ENCODE measurements around the gene PSMD14. TPM values are rescaled to one million over a fixed set of nuclear protein-coding genes. Genes with fewer than 3 reads are reported as not detected.
A peak's percentile ranks its signal among the peaks of the same experiment; 100 is the strongest.
"Not testable (repeated sequence)": the region's sequence is repeated elsewhere in the genome, so short reads cannot be mapped to it uniquely, and the experiment has no call there.

PSMD14 gene
- total RNA-seq, 6 donors from 2014 or later: 18.9 to 56.2 (median 34.8) TPM

DNA sequence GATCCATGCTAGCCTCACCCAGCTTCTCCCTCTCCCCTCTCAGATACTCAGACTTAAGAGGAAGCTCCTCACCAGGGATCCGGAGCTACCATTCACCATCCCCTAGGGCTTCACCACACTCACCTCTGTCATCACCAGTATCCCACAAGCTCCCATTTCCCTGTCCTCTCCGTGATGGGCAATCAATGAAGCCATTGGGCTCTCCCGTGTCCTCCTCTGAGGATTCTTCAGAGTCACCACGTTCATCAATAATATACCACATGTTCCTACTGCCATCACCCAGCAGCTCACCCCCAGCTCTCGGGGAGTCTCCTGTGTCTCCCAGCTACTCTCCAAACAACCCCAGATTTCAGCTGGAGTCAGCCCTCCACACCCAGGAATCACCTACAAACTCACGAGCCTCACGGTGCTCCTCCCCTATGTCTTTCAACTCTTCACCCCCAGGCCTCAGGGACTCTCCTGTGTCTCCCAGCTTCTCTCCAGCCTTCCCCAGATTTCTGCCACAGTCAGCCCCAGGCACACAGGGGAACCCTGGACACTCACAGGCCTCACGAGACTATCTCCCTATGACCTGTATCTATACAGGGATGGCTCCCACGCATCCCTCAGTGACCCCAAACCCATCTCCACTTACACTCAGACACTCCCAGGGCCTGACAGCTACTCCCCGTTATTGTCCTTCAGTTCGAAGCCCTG is 26.5 kb upstream of the PSMD14 start:
- not testable (repeated sequence) for H3K27ac ChIP-seq; ATAC-seq (ENCODE audit: low FRiP score in 2 of 2); H3K36me3 ChIP-seq; H3K4me3 ChIP-seq; H3K4me1 ChIP-seq; H3K27me3 ChIP-seq; H3K9me3 ChIP-seq
- WGBS, 2 donors: 84% methylated on average over 11 of the region's 11 CpGs
- peak in 1 of 2 donors; percentile 40 for DNase-seq

DNA sequence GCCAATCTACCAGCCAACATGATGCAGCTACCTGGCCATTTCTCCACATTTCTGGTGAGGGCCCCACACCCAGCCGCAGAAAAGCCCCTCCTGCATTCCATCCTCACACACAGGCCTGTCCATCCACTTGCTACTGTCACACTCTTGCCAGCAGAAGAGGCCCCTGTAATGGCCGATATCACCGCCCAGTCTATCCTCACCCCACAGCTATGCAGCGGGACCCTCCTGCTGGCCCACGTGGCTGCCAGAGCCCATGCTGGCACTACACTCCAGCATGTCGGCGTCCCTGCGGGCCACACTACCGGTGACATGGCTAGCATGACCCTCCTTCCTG is 25.9 kb upstream of the PSMD14 start:
- DNase-seq: peak in 1 of 2 donors; percentile 39
- not testable (repeated sequence) for H3K9me3 ChIP-seq; H3K36me3 ChIP-seq; ATAC-seq (ENCODE audit: low FRiP score in 2 of 2); H3K4me3 ChIP-seq; H3K4me1 ChIP-seq; H3K27me3 ChIP-seq; H3K27ac ChIP-seq
- 90 to 94% methylated on average over 9 of the region's 9 CpGs for WGBS, 2 donors

DNA sequence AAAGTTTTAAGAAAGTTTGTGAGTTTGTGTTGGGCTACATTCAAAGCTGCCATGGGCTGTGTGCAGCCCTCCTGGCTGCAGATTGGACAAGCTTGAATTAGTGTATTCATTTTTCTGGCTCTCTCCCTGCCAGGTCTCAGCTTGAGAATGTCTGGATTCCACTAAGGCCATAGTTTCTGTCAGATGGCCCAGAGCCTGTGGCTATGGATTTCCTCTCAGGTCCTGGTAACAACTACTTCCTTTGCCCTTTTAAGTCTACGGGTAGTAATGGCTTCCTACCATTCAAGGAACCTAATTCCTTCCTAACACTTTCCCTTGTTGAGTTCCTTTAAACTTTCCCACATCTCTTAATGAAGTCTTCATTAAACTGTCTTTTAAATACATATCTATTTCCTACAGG is 24.3 kb upstream of the PSMD14 start:
- Histone ChIP-seq H3K36me3 (no peaks in the 10 kb centered on the region), H3K4me1 (no peaks in the 10 kb centered on the region), H3K9me3 (no peaks in the 10 kb centered on the region), H3K27ac (no peak overlapping the region), H3K4me3 (no peak overlapping the region), H3K27me3 (no peaks in the 10 kb centered on the region)
- TF ChIP-seq POLR2AphosphoS5 (IDR thresholded peaks at IDR 0.05): no peak
- TF ChIP-seq, protein P1, sequence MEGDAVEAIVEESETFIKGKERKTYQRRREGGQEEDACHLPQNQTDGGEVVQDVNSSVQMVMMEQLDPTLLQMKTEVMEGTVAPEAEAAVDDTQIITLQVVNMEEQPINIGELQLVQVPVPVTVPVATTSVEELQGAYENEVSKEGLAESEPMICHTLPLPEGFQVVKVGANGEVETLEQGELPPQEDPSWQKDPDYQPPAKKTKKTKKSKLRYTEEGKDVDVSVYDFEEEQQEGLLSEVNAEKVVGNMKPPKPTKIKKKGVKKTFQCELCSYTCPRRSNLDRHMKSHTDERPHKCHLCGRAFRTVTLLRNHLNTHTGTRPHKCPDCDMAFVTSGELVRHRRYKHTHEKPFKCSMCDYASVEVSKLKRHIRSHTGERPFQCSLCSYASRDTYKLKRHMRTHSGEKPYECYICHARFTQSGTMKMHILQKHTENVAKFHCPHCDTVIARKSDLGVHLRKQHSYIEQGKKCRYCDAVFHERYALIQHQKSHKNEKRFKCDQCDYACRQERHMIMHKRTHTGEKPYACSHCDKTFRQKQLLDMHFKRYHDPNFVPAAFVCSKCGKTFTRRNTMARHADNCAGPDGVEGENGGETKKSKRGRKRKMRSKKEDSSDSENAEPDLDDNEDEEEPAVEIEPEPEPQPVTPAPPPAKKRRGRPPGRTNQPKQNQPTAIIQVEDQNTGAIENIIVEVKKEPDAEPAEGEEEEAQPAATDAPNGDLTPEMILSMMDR (IDR thresholded peaks at IDR 0.05): no peak
- TF ChIP-seq POLR2A (IDR thresholded peaks at IDR 0.05): no peak
- TF ChIP-seq EP300 (IDR thresholded peaks at IDR 0.05): no peak
- DNase-seq (no peak), ATAC-seq (ENCODE audit: low FRiP score in 2 of 2) (no peak)
- WGBS, 2 donors: 28 to 59% methylated on average over 1 of the region's 1 CpG

GRCh38 chr2:161303535-161304050 is 4.6 kb upstream of the PSMD14 start:
- Histone ChIP-seq H3K27me3 (no peaks in the 10 kb centered on the region), H3K4me1 (peaks cover 0 to 7% (median 2%) of the 10 kb centered on the region in 4 donors), H3K36me3 (no peaks in the 10 kb centered on the region), H3K9me3 (peaks cover 0 to 2% (median 0%) of the 10 kb centered on the region in 4 donors), H3K27ac (no peak overlapping the region), H3K4me3 (no peak overlapping the region)
- ATAC-seq (ENCODE audit: low FRiP score in 2 of 2): no peak
- no peak for TF ChIP-seq POLR2AphosphoS5 (IDR thresholded peaks at IDR 0.05)
- no peak for TF ChIP-seq POLR2A (IDR thresholded peaks at IDR 0.05)
- TF ChIP-seq, protein P1 (IDR thresholded peaks at IDR 0.05): no peak
- no peak for TF ChIP-seq EP300 (IDR thresholded peaks at IDR 0.05)
- 93% methylated on average over 1 of the region's 1 CpG for WGBS, 2 donors
- DNase-seq: no peak

GRCh38 chr2:161306919-161307318 is 1.3 kb upstream of the PSMD14 start:
- Histone ChIP-seq H3K36me3 (no peaks in the 10 kb centered on the region), H3K4me3 (no peak overlapping the region), H3K27me3 (no peaks in the 10 kb centered on the region), H3K27ac (no peak overlapping the region), H3K9me3 (peaks cover 0 to 2% (median 0%) of the 10 kb centered on the region in 4 donors), H3K4me1 (peaks cover 0 to 31% (median 14%) of the 10 kb centered on the region in 4 donors)
- WGBS, 2 donors: 94 to 98% methylated on average over 6 of the region's 6 CpGs
- DNase-seq (no peak), ATAC-seq (ENCODE audit: low FRiP score in 2 of 2) (no peak)
- TF ChIP-seq, protein P1 (IDR thresholded peaks at IDR 0.05): no peak
- TF ChIP-seq POLR2A (IDR thresholded peaks at IDR 0.05): no peak
- TF ChIP-seq EP300 (IDR thresholded peaks at IDR 0.05): no peak
- TF ChIP-seq POLR2AphosphoS5 (IDR thresholded peaks at IDR 0.05): no peak

- 45 to 52% methylated on average over 6 of the region's 6 CpGs for WGBS, 2 donors
Measured at GRCh38 chr2:161307676-161308075, 549 bp upstream of the PSMD14 start.

More at GRCh38 chr2:161307676-161308075, 549 bp upstream of the PSMD14 start:
- TF ChIP-seq, protein P1 (IDR thresholded peaks at IDR 0.05): no peak
- TF ChIP-seq POLR2A (IDR thresholded peaks at IDR 0.05): no peak
- no peak for TF ChIP-seq EP300 (IDR thresholded peaks at IDR 0.05)
- TF ChIP-seq POLR2AphosphoS5 (IDR thresholded peaks at IDR 0.05): no peak
- no peaks in the 10 kb centered on the region for H3K27me3 ChIP-seq
- H3K4me1 ChIP-seq: peaks cover 0 to 31% (median 14%) of the 10 kb centered on the region in 4 donors
- DNase-seq: no peak
- no peak for ATAC-seq (ENCODE audit: low FRiP score in 2 of 2)
- H3K27ac ChIP-seq: peak overlapping the region; percentile 85 to 88 (median 86)
- H3K9me3 ChIP-seq: peaks cover 0 to 2% (median 0%) of the 10 kb centered on the region in 4 donors
- no peaks in the 10 kb centered on the region for H3K36me3 ChIP-seq
- peak overlapping the region; percentile 50 to 84 (median 69) for H3K4me3 ChIP-seq

All from upper lobe of left lung (tissue), 6 donors.